NT2/D1 (cell line): Measurements from ENCODE around the gene CCDC28A.

Experiments used
- SUZ12 ChIP-seq: IDR thresholded peaks from 2 replicates; pipeline ENCODE4 v1.6.1; 2011; ENCODE audit not compliant: insufficient read length, insufficient read depth; ENCODE audit errors: extremely low read depth
- YY1 ChIP-seq: IDR thresholded peaks from 2 replicates; pipeline ENCODE4 v1.6.1; 2011; ENCODE audit not compliant: insufficient read length, insufficient read depth
- ZNF274 ChIP-seq: IDR thresholded peaks from 2 replicates; pipeline ENCODE4 v1.6.1; 2011; ENCODE audit warnings: mild to moderate bottlenecking, low read depth, low read length

- no peak for TF ChIP-seq YY1
- no peak for TF ChIP-seq SUZ12
- TF ChIP-seq ZNF274: no peak
Measured at GRCh38 chr6:138832182-138832581, 58.6 kb downstream of the CCDC28A start.
